Lung (tissue), 12 donors: Measurements from ENCODE around the gene ARHGEF4. TPM values are rescaled to one million over a fixed set of nuclear protein-coding genes. Genes with fewer than 3 reads are reported as not detected.

Experiments
- ATAC-seq: fragments of 200-7000 bp; cut with Tn5 transposase; one replicate; pipeline ENCODE4 v1.9.1; 2020; ENCODE audit warnings: moderate number of reproducible peaks; ENCODE audit not compliant: insufficient read depth, low FRiP score
- DNase-seq, 3 donors: peaks; one replicate each; pipeline ENCODE4 v3.0.0-alpha.2; 2013 to 2017
- H3K27ac ChIP-seq, 2 donors: one replicate each; pipeline ENCODE4 v1.5.1; 2013; ENCODE audit warnings: mild to moderate bottlenecking in 2 of 2, moderate library complexity in 2 of 2, control low read depth in 1 of 2, inconsistent platforms in 1 of 2, low read depth in 1 of 2, low read length in 1 of 2
- H3K27me3 ChIP-seq, 3 donors: one replicate each; pipeline ENCODE4 v1.5.1; 2013; ENCODE audit warnings: low read length in 2 of 3; ENCODE audit not compliant: control insufficient read depth in 3 of 3, insufficient read depth in 3 of 3
- H3K36me3 ChIP-seq, 4 donors: one replicate each; pipeline ENCODE4 v1.5.1; 2013; ENCODE audit warnings: low read length in 4 of 4, mild to moderate bottlenecking in 1 of 4, moderate library complexity in 1 of 4; ENCODE audit not compliant: control insufficient read depth in 4 of 4, insufficient read depth in 4 of 4
- H3K4me1 ChIP-seq, 5 donors: one replicate each; pipeline ENCODE4 v1.5.1; 2013; ENCODE audit warnings: low read length in 5 of 5, mild to moderate bottlenecking in 2 of 5, moderate library complexity in 1 of 5; ENCODE audit not compliant: control insufficient read depth in 5 of 5, insufficient read depth in 5 of 5
- H3K4me3 ChIP-seq: one replicate; pipeline ENCODE4 v1.5.1; 2013; ENCODE audit warnings: mild to moderate bottlenecking, control low read depth, moderate library complexity
- H3K9ac ChIP-seq, 2 donors: one replicate each; pipeline ENCODE4 v1.5.1; 2013; ENCODE audit warnings: low read length in 2 of 2, control low read depth in 1 of 2; ENCODE audit not compliant: insufficient read depth in 1 of 2
- H3K9me3 ChIP-seq, 4 donors: one replicate each; pipeline ENCODE4 v1.5.1; 2013; ENCODE audit warnings: low read length in 3 of 4, mild to moderate bottlenecking in 1 of 4, moderate library complexity in 1 of 4; ENCODE audit not compliant: control insufficient read depth in 4 of 4, insufficient read depth in 3 of 4
- WGBS, 2 donors: extraction: QIAGEN DNeasy Blood & Tissue Kit; methylation state at CpG; one replicate each; pipeline ENCODE4 v1.1.7; 2013; 5-methylcytosine and 5-hydroxymethylcytosine counted together
- polyA plus RNA-seq, 2 donors: library from polyadenylated mRNA; stranded (reverse); fragments of 200-250 nt; gene quantifications; one replicate each; pipeline ENCODE4 v1.2.1, GENCODE V29; 2013
- total RNA-seq, 2 donors: library from RNA; depleted of rRNA in 1 of 2; stranded (reverse); fragments of >200 nt in 1 of 2; gene quantifications; one replicate each; pipeline ENCODE4 v1.2.1, GENCODE V29; 2014 to 2021
- TF ChIP-seq, protein P1 (sequence below): IDR thresholded peaks from 2 replicates; pipeline ENCODE4 v1.5.1; 2012; ENCODE audit warnings: mild to moderate bottlenecking; ENCODE audit errors: control extremely low read depth, extremely low read depth
- donor health status: control.
- donor health status: control.
- donor health status: Bipolar disorder and iron deficiency.
- donor health status: healthy.
- donor health status: DM: yes; HTN: yes; CAD: no.

Gene ARHGEF4
- total and polyA plus RNA-seq, 4 donors, result 1.8 to 15.9 (median 6.9) TPM

DNA sequence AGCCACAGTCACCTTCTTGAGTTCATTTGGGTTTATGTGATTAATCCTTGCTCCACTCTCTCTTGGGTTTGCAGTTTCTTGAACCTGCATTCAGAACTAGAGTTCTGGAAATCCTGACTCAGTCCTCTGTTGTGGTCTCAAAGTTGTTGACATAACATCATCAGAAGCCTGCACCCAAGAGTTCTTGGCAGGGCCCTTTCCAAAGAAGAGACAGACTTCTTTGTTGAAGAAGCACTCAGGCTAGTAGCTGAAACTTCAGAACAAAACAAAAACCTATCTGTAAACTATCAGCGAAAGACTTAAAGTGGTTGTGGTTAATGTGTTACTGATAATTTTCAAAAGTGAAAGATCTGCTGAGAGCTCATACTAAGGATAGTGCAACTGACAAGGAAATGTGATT is 135.7 kb downstream of the ARHGEF4 start:
- no peak overlapping the region for H3K9ac ChIP-seq
- no peaks in the 10 kb centered on the region for H3K36me3 ChIP-seq
- H3K27ac ChIP-seq, result no peak overlapping the region
- WGBS, 2 donors, result 63 to 89% methylated on average over 1 of the region's 1 CpG
- H3K27me3 ChIP-seq, result peaks cover 0 to 4% (median 0%) of the 10 kb centered on the region in 3 donors
- H3K4me3 ChIP-seq, result no peak overlapping the region
- no peaks in the 10 kb centered on the region for H3K4me1 ChIP-seq
- no peak for DNase-seq
- TF ChIP-seq, protein P1, sequence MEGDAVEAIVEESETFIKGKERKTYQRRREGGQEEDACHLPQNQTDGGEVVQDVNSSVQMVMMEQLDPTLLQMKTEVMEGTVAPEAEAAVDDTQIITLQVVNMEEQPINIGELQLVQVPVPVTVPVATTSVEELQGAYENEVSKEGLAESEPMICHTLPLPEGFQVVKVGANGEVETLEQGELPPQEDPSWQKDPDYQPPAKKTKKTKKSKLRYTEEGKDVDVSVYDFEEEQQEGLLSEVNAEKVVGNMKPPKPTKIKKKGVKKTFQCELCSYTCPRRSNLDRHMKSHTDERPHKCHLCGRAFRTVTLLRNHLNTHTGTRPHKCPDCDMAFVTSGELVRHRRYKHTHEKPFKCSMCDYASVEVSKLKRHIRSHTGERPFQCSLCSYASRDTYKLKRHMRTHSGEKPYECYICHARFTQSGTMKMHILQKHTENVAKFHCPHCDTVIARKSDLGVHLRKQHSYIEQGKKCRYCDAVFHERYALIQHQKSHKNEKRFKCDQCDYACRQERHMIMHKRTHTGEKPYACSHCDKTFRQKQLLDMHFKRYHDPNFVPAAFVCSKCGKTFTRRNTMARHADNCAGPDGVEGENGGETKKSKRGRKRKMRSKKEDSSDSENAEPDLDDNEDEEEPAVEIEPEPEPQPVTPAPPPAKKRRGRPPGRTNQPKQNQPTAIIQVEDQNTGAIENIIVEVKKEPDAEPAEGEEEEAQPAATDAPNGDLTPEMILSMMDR, result no peak
- no peak for ATAC-seq
- peaks cover 0 to 7% (median under 1%) of the 10 kb centered on the region in 4 donors for H3K9me3 ChIP-seq

DNA sequence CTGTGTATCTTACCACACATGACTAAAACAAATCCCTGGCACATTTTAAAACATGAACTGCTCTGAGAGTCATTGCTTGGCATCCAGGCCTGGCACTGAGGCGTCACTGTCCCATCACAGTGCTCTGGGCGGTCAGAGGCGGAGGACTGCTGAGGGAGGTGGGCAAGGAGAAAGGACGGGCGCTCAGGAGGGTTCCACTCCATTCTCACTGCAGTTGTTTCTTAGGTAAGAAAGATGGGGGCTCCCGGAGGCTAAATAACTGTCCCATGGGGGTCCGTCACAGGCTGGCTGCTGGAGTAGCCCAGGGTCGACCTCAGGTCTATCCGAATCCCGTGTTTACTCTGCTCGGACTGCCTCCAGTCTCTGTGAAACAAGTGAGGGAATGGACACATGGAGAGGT is 139.0 kb downstream of the ARHGEF4 start:
- Histone ChIP-seq H3K27ac (no peak overlapping the region), H3K9me3 (peaks cover 0 to 11% (median 1%) of the 10 kb centered on the region in 4 donors), H3K4me1 (no peaks in the 10 kb centered on the region), H3K4me3 (no peak overlapping the region), H3K36me3 (no peaks in the 10 kb centered on the region), H3K27me3 (no peaks in the 10 kb centered on the region), H3K9ac (no peak overlapping the region)
- ATAC-seq (no peak), DNase-seq (no peak)
- WGBS, 2 donors, result 82 to 86% methylated on average over 11 of the region's 11 CpGs
- TF ChIP-seq, protein P1, result no peak

DNA sequence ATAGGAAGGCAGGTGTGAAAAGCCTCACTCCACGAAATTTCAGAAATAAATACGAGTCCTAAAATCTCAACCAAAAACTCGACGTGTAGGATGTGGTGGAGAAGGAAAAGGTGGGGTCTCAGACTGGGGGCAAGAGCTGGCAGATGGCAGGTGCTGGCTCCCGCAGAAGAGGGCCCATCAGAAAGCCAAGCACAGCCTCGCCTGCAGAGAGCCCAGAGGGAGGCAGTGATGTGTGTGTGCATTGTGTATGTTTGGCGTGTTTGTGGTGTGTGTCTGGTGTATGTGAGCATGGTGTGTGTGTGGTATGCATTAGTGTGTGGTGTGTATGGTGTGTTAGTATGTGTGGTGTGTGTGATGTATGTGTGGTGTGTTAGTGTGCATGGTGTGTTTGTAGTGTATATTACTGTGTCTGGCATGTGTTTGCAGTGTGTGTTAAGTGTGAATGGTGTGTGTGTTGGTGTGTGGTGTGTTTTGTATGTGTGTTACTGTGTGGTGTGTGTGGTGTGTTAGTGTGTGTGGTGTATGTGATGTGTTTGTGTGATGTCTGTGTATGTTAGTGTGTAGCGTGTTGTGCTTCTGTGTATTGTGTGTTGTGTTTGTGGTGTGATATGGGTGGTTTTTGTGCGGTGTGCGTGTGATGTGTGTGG is 140.0 kb downstream of the ARHGEF4 start:
- WGBS, 2 donors, result 93 to 94% methylated on average over 10 of the region's 10 CpGs
- ATAC-seq, result no peak
- H3K36me3 ChIP-seq, result no peaks in the 10 kb centered on the region

More for the DNA sequence above, 140.0 kb downstream of the ARHGEF4 start:
- Histone ChIP-seq H3K4me1 (no peaks in the 10 kb centered on the region), H3K27ac (no peak overlapping the region), H3K4me3 (no peak overlapping the region), H3K9ac (no peak overlapping the region), H3K9me3 (peaks cover 0 to 11% (median 1%) of the 10 kb centered on the region in 4 donors), H3K27me3 (no peaks in the 10 kb centered on the region)
- DNase-seq, result no peak
- TF ChIP-seq, protein P1, result no peak
